ENCODE results near the gene TBCB.
A peak's percentile ranks its signal among the peaks of the same experiment; 100 is the strongest.

The TBCB gene

DNA sequence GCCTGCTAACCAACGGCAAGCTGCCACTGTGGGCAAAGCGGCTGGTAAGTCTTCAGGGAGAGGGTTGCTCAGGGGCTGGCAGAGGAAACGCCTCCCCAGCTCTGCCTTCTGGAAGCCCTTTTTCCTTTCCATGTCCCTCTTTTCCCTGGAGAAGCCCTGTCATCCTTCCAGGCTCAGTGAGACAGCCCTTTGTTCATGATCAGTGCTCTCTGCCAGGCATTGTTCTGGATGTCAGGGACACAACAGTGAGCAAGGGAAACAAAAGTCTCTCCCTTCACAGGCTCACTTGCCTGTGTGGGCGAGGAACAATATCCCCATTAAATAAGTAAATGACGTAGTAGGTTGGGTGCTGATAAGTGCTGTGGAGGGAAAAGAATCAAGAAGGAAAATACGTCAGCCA is 18.2 kb upstream of the TBCB start:
- ChIA-PET CTCF (interaction anchor here (0.7 to 2.1 kb wide), 2 partner anchors 31 to 41 kb away, joined by 3 to 7 read pairs; no protein-coding TSS in a partner anchor), POLR2A (interaction anchor here (0.6 to 0.9 kb wide), 2 partner anchors 13 to 280 kb away, joined by 3 to 4 read pairs; no protein-coding TSS in a partner anchor)
- H3K9me3 ChIP-seq (ENCODE audit: control insufficient read depth, insufficient read depth, low read depth, low read length): no peaks in the 10 kb centered on the region
- TF ChIP-seq, protein P1, sequence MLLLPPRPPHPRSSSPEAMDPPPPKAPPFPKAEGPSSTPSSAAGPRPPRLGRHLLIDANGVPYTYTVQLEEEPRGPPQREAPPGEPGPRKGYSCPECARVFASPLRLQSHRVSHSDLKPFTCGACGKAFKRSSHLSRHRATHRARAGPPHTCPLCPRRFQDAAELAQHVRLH (tag by site-specific recombination; IDR thresholded peaks at IDR 0.05): no peak
- TF ChIP-seq ZNF76 (tag by site-specific recombination; IDR thresholded peaks at IDR 0.05; ENCODE audit: borderline replicate concordance, low read depth) (no peak), ZFHX2 (tag by site-specific recombination; conservative IDR thresholded peaks at IDR 0.05) (0 out of 2 replicates have a peak, but pooled peaks have one; percentile 19), OVOL3 (tag by site-specific recombination; IDR thresholded peaks at IDR 0.05) (no peak), ZNF473 (tag by site-specific recombination; IDR thresholded peaks at IDR 0.05) (no peak), ZNF404 (tag by site-specific recombination; IDR thresholded peaks at IDR 0.05) (no peak), ZNF157 (tag by site-specific recombination; IDR thresholded peaks at IDR 0.05) (no peak), ZNF585B (tag by site-specific recombination; IDR thresholded peaks at IDR 0.05) (no peak), ZNF791 (tag by site-specific recombination; IDR thresholded peaks at IDR 0.05) (no peak), ZNF514 (tag by site-specific recombination; IDR thresholded peaks at IDR 0.05) (no peak), ZNF398 (tag by site-specific recombination; IDR thresholded peaks at IDR 0.05) (no peak), ZBTB17 (tag by site-specific recombination; IDR thresholded peaks at IDR 0.05) (no peak), ZNF366 (tag by site-specific recombination; conservative IDR thresholded peaks at IDR 0.05) (no peak), ZNF600 (tag by site-specific recombination; IDR thresholded peaks at IDR 0.05) (peak; percentile 58; the same call in 1 of the 2 replicates), SP2 (tag by site-specific recombination; IDR thresholded peaks at IDR 0.05) (no peak), TSHZ1 (tag by site-specific recombination; IDR thresholded peaks at IDR 0.05; ENCODE audit: borderline replicate concordance) (no peak), PRDM6 (tag by site-specific recombination; IDR thresholded peaks at IDR 0.05) (no peak), ZXDB (tag by site-specific recombination; IDR thresholded peaks at IDR 0.05) (no peak), ZNF530 (tag by site-specific recombination; IDR thresholded peaks at IDR 0.05; ENCODE audit: low read depth) (no peak), TCF7L2 (IDR thresholded peaks at IDR 0.05; ENCODE audit: borderline replicate concordance, low read depth, low read length) (no peak), ZNF184 (tag by site-specific recombination; IDR thresholded peaks at IDR 0.05) (no peak), ZNF292 (tag by site-specific recombination; IDR thresholded peaks at IDR 0.05; ENCODE audit: borderline replicate concordance, low read depth) (no peak), ZNF768 (tag by site-specific recombination; IDR thresholded peaks at IDR 0.05) (no peak), EGR2 (tag by site-specific recombination; IDR thresholded peaks at IDR 0.05; ENCODE audit: low read depth) (peak; percentile 64), ZNF501 (tag by site-specific recombination; IDR thresholded peaks at IDR 0.05) (no peak)
- TF ChIP-seq, protein P2, sequence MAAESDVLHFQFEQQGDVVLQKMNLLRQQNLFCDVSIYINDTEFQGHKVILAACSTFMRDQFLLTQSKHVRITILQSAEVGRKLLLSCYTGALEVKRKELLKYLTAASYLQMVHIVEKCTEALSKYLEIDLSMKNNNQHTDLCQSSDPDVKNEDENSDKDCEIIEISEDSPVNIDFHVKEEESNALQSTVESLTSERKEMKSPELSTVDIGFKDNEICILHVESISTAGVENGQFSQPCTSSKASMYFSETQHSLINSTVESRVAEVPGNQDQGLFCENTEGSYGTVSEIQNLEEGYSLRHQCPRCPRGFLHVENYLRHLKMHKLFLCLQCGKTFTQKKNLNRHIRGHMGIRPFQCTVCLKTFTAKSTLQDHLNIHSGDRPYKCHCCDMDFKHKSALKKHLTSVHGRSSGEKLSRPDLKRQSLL (tag by site-specific recombination; IDR thresholded peaks at IDR 0.05): no peak
- H3K36me3 ChIP-seq (ENCODE audit: control insufficient read depth in 2 of 2, insufficient read depth in 1 of 2, low read length in 2 of 2): peaks cover 85 to 96% of the 10 kb centered on the region in 2 experiments
- H3K4me3 ChIP-seq (ENCODE audit: low read depth, low read length): no peak overlapping the region
- no peak overlapping the region; the same call in 1 of the 2 replicates for H3K27ac ChIP-seq (ENCODE audit: extremely low read depth, low read depth, low read length)
- H3K4me1 ChIP-seq (ENCODE audit: control insufficient read depth, insufficient read depth, low read length): no peaks in the 10 kb centered on the region

Measured in HEK293 (cell line).